Stimulated activated naive CD8-positive, alpha-beta T cell treated with anti-CD3 and anti-CD28 coated beads, Interleukin-15, Interleukin-2, amounts not matched to agents 100 ng/mL and 50 ng/mL, for 24 hours (primary cell): Measurements from ENCODE around the gene FURIN.
"Not testable (repeated sequence)": the region's sequence is repeated elsewhere in the genome, so short reads cannot be mapped to it uniquely, and the experiment has no call there.

Experiments
- H3K27ac Mint-ChIP-seq: one replicate; pipeline ENCODE4 v1.8.0; 2021; ENCODE audit warnings: mild to moderate bottlenecking, mixed read lengths
- H3K27me3 Mint-ChIP-seq: one replicate; pipeline ENCODE4 v1.8.0; 2021; ENCODE audit warnings: mixed read lengths
- H3K36me3 Mint-ChIP-seq: one replicate; pipeline ENCODE4 v1.8.0; 2021; ENCODE audit warnings: low read depth, mixed read lengths
- H3K4me1 Mint-ChIP-seq: one replicate; pipeline ENCODE4 v1.8.0; 2021; ENCODE audit warnings: low read depth, mixed read lengths
- H3K4me3 Mint-ChIP-seq: one replicate; pipeline ENCODE4 v1.8.0; 2021; ENCODE audit warnings: mild to moderate bottlenecking, mixed read lengths
- H3K9me3 Mint-ChIP-seq: one replicate; pipeline ENCODE4 v1.8.0; 2021; ENCODE audit warnings: mixed read lengths

The FURIN gene

GRCh38 chr15:90905306-90906180 is 37.2 kb downstream of the FURIN start:
- Mint-ChIP-seq H3K36me3 (peaks cover 51% of the 10 kb centered on the region), H3K27me3 (no peaks in the 10 kb centered on the region), H3K4me1 (peaks cover 20% of the 10 kb centered on the region), H3K4me3 (no peak overlapping the region), H3K27ac (no peak overlapping the region), H3K9me3 (no peaks in the 10 kb centered on the region)

- Mint-ChIP-seq H3K9me3 (no peaks in the 10 kb centered on the region), H3K4me3 (no peak overlapping the region), H3K4me1 (peaks cover 17% of the 10 kb centered on the region), H3K36me3 (peaks cover 59% of the 10 kb centered on the region), H3K27me3 (no peaks in the 10 kb centered on the region), H3K27ac (no peak overlapping the region)
These were observed 37.9 kb downstream of the FURIN start for GRCh38 chr15:90906181-90906849.

- Mint-ChIP-seq H3K36me3 (peaks cover 64% of the 10 kb centered on the region), H3K9me3 (no peaks in the 10 kb centered on the region), H3K4me1 (peaks cover 9% of the 10 kb centered on the region), H3K4me3 (no peak overlapping the region), H3K27ac (no peak overlapping the region), H3K27me3 (no peaks in the 10 kb centered on the region)
These were observed 38.8 kb downstream of the FURIN start for GRCh38 chr15:90907051-90907660.

- no peak overlapping the region for H3K27ac Mint-ChIP-seq
- H3K36me3 Mint-ChIP-seq, result peaks cover 67% of the 10 kb centered on the region
- no peaks in the 10 kb centered on the region for H3K9me3 Mint-ChIP-seq
- no peaks in the 10 kb centered on the region for H3K27me3 Mint-ChIP-seq
- H3K4me3 Mint-ChIP-seq, result no peak overlapping the region
- H3K4me1 Mint-ChIP-seq, result peaks cover 8% of the 10 kb centered on the region
These were observed 39.6 kb downstream of the FURIN start for GRCh38 chr15:90907838-90908507.

GRCh38 chr15:90909449-90909848 is 41.1 kb downstream of the FURIN start:
- not testable (repeated sequence) for H3K27me3 Mint-ChIP-seq, H3K4me3 Mint-ChIP-seq, H3K27ac Mint-ChIP-seq, H3K4me1 Mint-ChIP-seq, H3K9me3 Mint-ChIP-seq
- peaks cover 81% of the 10 kb centered on the region for H3K36me3 Mint-ChIP-seq

GRCh38 chr15:90909976-90910375 is 41.6 kb downstream of the FURIN start:
- H3K9me3 Mint-ChIP-seq, result no peaks in the 10 kb centered on the region
- no peak overlapping the region for H3K27ac Mint-ChIP-seq
- no peaks in the 10 kb centered on the region for H3K4me1 Mint-ChIP-seq
- H3K4me3 Mint-ChIP-seq, result no peak overlapping the region
- no peaks in the 10 kb centered on the region for H3K27me3 Mint-ChIP-seq
- H3K36me3 Mint-ChIP-seq, result peaks cover 79% of the 10 kb centered on the region

- no peak overlapping the region for H3K4me3 Mint-ChIP-seq
- peaks cover 79% of the 10 kb centered on the region for H3K36me3 Mint-ChIP-seq
- H3K4me1 Mint-ChIP-seq, result no peaks in the 10 kb centered on the region
- no peak overlapping the region for H3K27ac Mint-ChIP-seq
- H3K9me3 Mint-ChIP-seq, result no peaks in the 10 kb centered on the region
- no peaks in the 10 kb centered on the region for H3K27me3 Mint-ChIP-seq
These were observed 42.3 kb downstream of the FURIN start for GRCh38 chr15:90910441-90911301.

GRCh38 chr15:90911302-90911623 is 42.9 kb downstream of the FURIN start:
- no peak overlapping the region for H3K4me3 Mint-ChIP-seq
- H3K9me3 Mint-ChIP-seq, result no peaks in the 10 kb centered on the region
- no peaks in the 10 kb centered on the region for H3K27me3 Mint-ChIP-seq
- peaks cover 79% of the 10 kb centered on the region for H3K36me3 Mint-ChIP-seq
- H3K4me1 Mint-ChIP-seq, result no peaks in the 10 kb centered on the region
- no peak overlapping the region for H3K27ac Mint-ChIP-seq

GRCh38 chr15:90911906-90912769 is 43.8 kb downstream of the FURIN start:
- Mint-ChIP-seq H3K4me1 (no peaks in the 10 kb centered on the region), H3K4me3 (no peak overlapping the region), H3K27ac (no peak overlapping the region), H3K36me3 (peaks cover 80% of the 10 kb centered on the region), H3K9me3 (no peaks in the 10 kb centered on the region), H3K27me3 (no peaks in the 10 kb centered on the region)

GRCh38 chr15:90912770-90913075 is 44.3 kb downstream of the FURIN start:
- Mint-ChIP-seq H3K9me3 (no peaks in the 10 kb centered on the region), H3K36me3 (peaks cover 80% of the 10 kb centered on the region), H3K4me3 (no peak overlapping the region), H3K4me1 (no peaks in the 10 kb centered on the region), H3K27me3 (no peaks in the 10 kb centered on the region), H3K27ac (no peak overlapping the region)

- Mint-ChIP-seq H3K36me3 (peaks cover 82% of the 10 kb centered on the region), H3K4me1 (no peaks in the 10 kb centered on the region), H3K27ac (no peak overlapping the region), H3K4me3 (no peak overlapping the region), H3K9me3 (no peaks in the 10 kb centered on the region), H3K27me3 (no peaks in the 10 kb centered on the region)
These were observed 45.1 kb downstream of the FURIN start for GRCh38 chr15:90913398-90913944.

- Mint-ChIP-seq H3K27me3 (no peaks in the 10 kb centered on the region), H3K27ac (no peak overlapping the region), H3K4me3 (no peak overlapping the region), H3K4me1 (no peaks in the 10 kb centered on the region), H3K9me3 (no peaks in the 10 kb centered on the region), H3K36me3 (peaks cover 82% of the 10 kb centered on the region)
These were observed 46.1 kb downstream of the FURIN start for GRCh38 chr15:90914305-90915080.

GRCh38 chr15:90915216-90915807 is 46.9 kb downstream of the FURIN start:
- peak overlapping the region; percentile 37 for H3K27ac Mint-ChIP-seq
- H3K4me3 Mint-ChIP-seq, result no peak overlapping the region
- H3K9me3 Mint-ChIP-seq, result no peaks in the 10 kb centered on the region
- peaks cover 84% of the 10 kb centered on the region for H3K36me3 Mint-ChIP-seq
- no peaks in the 10 kb centered on the region for H3K4me1 Mint-ChIP-seq
- no peaks in the 10 kb centered on the region for H3K27me3 Mint-ChIP-seq
